H9 (cell line): ENCODE measurements around the gene WDR64. TPM values are rescaled to one million over a fixed set of nuclear protein-coding genes. Genes with fewer than 3 reads are reported as not detected.

Experiments
- DNase-seq: peaks from one replicate; pipeline ENCODE4 v3.0.0-alpha.2; 2017
- H2AFZ ChIP-seq: one replicate; pipeline ENCODE4 v1.6.1; 2013; ENCODE audit warnings: mild to moderate bottlenecking, low read length, control low read depth, moderate library complexity
- H2AK5ac ChIP-seq: 2 replicates; pipeline ENCODE4 v1.6.1; 2013; ENCODE audit warnings: low read length, control low read depth, mixed read lengths; ENCODE audit not compliant: insufficient read length
- H2BK120ac ChIP-seq: one replicate; pipeline ENCODE4 v1.6.1; 2013; ENCODE audit warnings: low read depth, mild to moderate bottlenecking, low read length, control low read depth, inconsistent platforms; ENCODE audit not compliant: poor library complexity, severe bottlenecking
- H2BK12ac ChIP-seq: 2 replicates; pipeline ENCODE4 v1.6.1; 2013; ENCODE audit warnings: low read length, control low read depth, mixed read lengths, low read depth; ENCODE audit not compliant: insufficient read length
- H2BK15ac ChIP-seq: 2 replicates; pipeline ENCODE4 v1.6.1; 2013; ENCODE audit warnings: low read depth, low read length, control low read depth
- H2BK20ac ChIP-seq: one replicate; pipeline ENCODE4 v1.6.1; 2013; ENCODE audit warnings: low read depth, mild to moderate bottlenecking, low read length, control low read depth, inconsistent platforms; ENCODE audit not compliant: poor library complexity, severe bottlenecking
- H2BK5ac ChIP-seq: 2 replicates; pipeline ENCODE4 v1.6.1; 2013; ENCODE audit warnings: low read length, control low read depth, mixed read lengths; ENCODE audit not compliant: insufficient read length
- H3K14ac ChIP-seq: 2 replicates; pipeline ENCODE4 v1.6.1; 2013; ENCODE audit warnings: low read length, control low read depth; ENCODE audit not compliant: insufficient read depth
- H3K18ac ChIP-seq: 2 replicates; pipeline ENCODE4 v1.6.1; 2013; ENCODE audit warnings: low read depth, mild to moderate bottlenecking, mixed read lengths, low read length, control low read depth; ENCODE audit not compliant: insufficient read length
- H3K23ac ChIP-seq: 2 replicates; pipeline ENCODE4 v1.6.1; 2013; ENCODE audit warnings: low read length, control low read depth, mixed read lengths, low read depth; ENCODE audit not compliant: insufficient read length
- H3K23me2 ChIP-seq: 2 replicates; pipeline ENCODE4 v1.6.1; 2013; ENCODE audit warnings: low read depth, mild to moderate bottlenecking, mixed read lengths, low read length, control low read depth; ENCODE audit not compliant: insufficient read length, poor library complexity, severe bottlenecking
- H3K27ac ChIP-seq: 2 replicates; pipeline ENCODE4 v1.5.1; 2013; ENCODE audit warnings: low read length, control low read depth, mixed read lengths, low read depth; ENCODE audit not compliant: insufficient read length
- H3K27me3 ChIP-seq: 2 replicates; pipeline ENCODE4 v1.6.1; 2013; ENCODE audit warnings: low read length, control low read depth, inconsistent platforms; ENCODE audit not compliant: insufficient read depth
- H3K4ac ChIP-seq: 2 replicates; pipeline ENCODE4 v1.6.1; 2013; ENCODE audit warnings: low read depth, mild to moderate bottlenecking, control low read depth, inconsistent platforms, low read length, moderate library complexity
- H3K4me1 ChIP-seq: 2 replicates; pipeline ENCODE4 v1.6.1; 2013; ENCODE audit warnings: low read length, control low read depth, inconsistent platforms; ENCODE audit not compliant: insufficient read depth
- H3K4me2 ChIP-seq: 2 replicates; pipeline ENCODE4 v1.6.1; 2013; ENCODE audit warnings: low read length, control low read depth, mixed read lengths; ENCODE audit not compliant: insufficient read length, insufficient read depth
- H3K56ac ChIP-seq: 2 replicates; pipeline ENCODE4 v1.6.1; 2013; ENCODE audit warnings: low read depth, mild to moderate bottlenecking, mixed read lengths, low read length, control low read depth; ENCODE audit not compliant: insufficient read length
- H3K79me1 ChIP-seq: 2 replicates; pipeline ENCODE4 v1.6.1; 2013; ENCODE audit warnings: low read depth, mild to moderate bottlenecking, moderate library complexity, low read length, control low read depth, inconsistent platforms; ENCODE audit not compliant: insufficient read depth, poor library complexity, severe bottlenecking
- H3K79me2 ChIP-seq: 2 replicates; pipeline ENCODE4 v1.6.1; 2013; ENCODE audit warnings: low read length, control low read depth, inconsistent platforms; ENCODE audit not compliant: insufficient read depth
- H3K9ac ChIP-seq: 2 replicates; pipeline ENCODE4 v1.6.1; 2013; ENCODE audit warnings: low read length, control low read depth, mixed read lengths; ENCODE audit not compliant: insufficient read length; ENCODE audit errors: extremely low read depth
- H3K9me3 ChIP-seq: one replicate; pipeline ENCODE4 v1.6.1; 2013; ENCODE audit warnings: low read depth, low read length, inconsistent platforms; ENCODE audit not compliant: control insufficient read depth
- H3T11ph ChIP-seq: one replicate; pipeline ENCODE4 v1.6.1; 2013; ENCODE audit warnings: mild to moderate bottlenecking, low read length, control low read depth, inconsistent platforms
- H4K20me1 ChIP-seq: one replicate; pipeline ENCODE4 v1.6.1; 2013; ENCODE audit not compliant: control insufficient read depth, insufficient read length, insufficient read depth
- H4K5ac ChIP-seq: 2 replicates; pipeline ENCODE4 v1.6.1; 2013; ENCODE audit warnings: low read depth, mild to moderate bottlenecking, mixed read lengths, low read length, control low read depth; ENCODE audit not compliant: insufficient read length
- H4K8ac ChIP-seq: replicated peaks from 2 replicates; pipeline ENCODE4 v1.6.1; 2013; ENCODE audit warnings: low read length, control low read depth, mixed read lengths, low read depth; ENCODE audit not compliant: insufficient read length
- H4K91ac ChIP-seq: 2 replicates; pipeline ENCODE4 v1.6.1; 2013; ENCODE audit warnings: low read depth, mild to moderate bottlenecking, moderate library complexity, mixed read lengths, low read length, control low read depth; ENCODE audit not compliant: insufficient read length
- H3K27ac Mint-ChIP-seq, 3 experiments: 2 replicates in 2 of 3; 3 replicates in 1 of 3; pipeline ENCODE4 v1.8.0; 2020 to 2021; ENCODE audit warnings: mixed read lengths in 3 of 3, mild to moderate bottlenecking in 1 of 3, moderate library complexity in 1 of 3
- H3K27me3 Mint-ChIP-seq: 2 replicates; pipeline ENCODE4 v1.8.0; 2021; ENCODE audit warnings: low read depth, mild to moderate bottlenecking, moderate library complexity, mixed read lengths
- H3K36me3 Mint-ChIP-seq, 3 experiments: 2 replicates in 2 of 3; 3 replicates in 1 of 3; pipeline ENCODE4 v1.8.0; 2020 to 2021; ENCODE audit warnings: low read depth in 3 of 3, mixed read lengths in 3 of 3; ENCODE audit not compliant: insufficient read depth in 1 of 3
- H3K4me1 Mint-ChIP-seq, 2 experiments: 2 replicates each; pipeline ENCODE4 v1.8.0; 2020; ENCODE audit warnings: mixed read lengths in 2 of 2
- H3K4me3 Mint-ChIP-seq, 2 experiments: 2 replicates in 1 of 2; 3 replicates in 1 of 2; pipeline ENCODE4 v1.8.0; 2020 to 2021; ENCODE audit warnings: mild to moderate bottlenecking in 2 of 2, mixed read lengths in 2 of 2, moderate library complexity in 1 of 2
- H3K9me3 Mint-ChIP-seq, 2 experiments: 2 replicates in 1 of 2; 3 replicates in 1 of 2; pipeline ENCODE4 v1.8.0; 2020; ENCODE audit warnings: mild to moderate bottlenecking in 2 of 2, mixed read lengths in 2 of 2, moderate library complexity in 1 of 2
- WGBS: extraction: QIAGEN DNeasy Blood & Tissue Kit; methylation state at CpG from one replicate; pipeline ENCODE4 v1.1.7; 2013; ENCODE audit warnings: missing lambda C conversion rate, low lambda C conversion rate, mixed read lengths; ENCODE audit not compliant: insufficient read length; ENCODE audit errors: extremely low coverage; 5-methylcytosine and 5-hydroxymethylcytosine counted together
- total RNA-seq: library from RNA; stranded (reverse); gene quantifications from 2 replicates; pipeline ENCODE4 v1.2.1, GENCODE V29; 2021
- TF ChIP-seq, protein P1 (sequence below): fragments of 200-600 bp; sonication (generic); conservative IDR thresholded peaks from 3 replicates; pipeline ENCODE4 v1.8.0; 2021; ENCODE audit warnings: antibody characterized with exemption, mild to moderate bottlenecking

Gene WDR64
- total RNA-seq, 1 experiment from 2014 or later: not detected

GRCh38 chr1:241787691-241788090, 135.6 kb downstream of the WDR64 start:
- Histone ChIP-seq H3K4me1 (no peaks in the 10 kb centered on the region), H2AK5ac (no peak overlapping the region)
- no peaks in the 10 kb centered on the region for H3K4me1 Mint-ChIP-seq

More at GRCh38 chr1:241787691-241788090, 135.6 kb downstream of the WDR64 start:
- Histone ChIP-seq H2BK15ac (no peak overlapping the region), H3K14ac (no peak overlapping the region), H4K5ac (no peak overlapping the region), H4K8ac (no peak overlapping the region), H4K91ac (no peak overlapping the region), H3K79me1 (no peaks in the 10 kb centered on the region), H3K79me2 (no peaks in the 10 kb centered on the region), H3K23me2 (no peaks in the 10 kb centered on the region), H2BK120ac (no peak overlapping the region), H3K4ac (no peak overlapping the region), H4K20me1 (no peaks in the 10 kb centered on the region), H3T11ph (no peak overlapping the region), H3K18ac (no peak overlapping the region), H2AFZ (no peak overlapping the region), H3K9me3 (no peaks in the 10 kb centered on the region), H3K23ac (no peak overlapping the region), H3K27ac (no peak overlapping the region), H2BK5ac (no peak overlapping the region), H3K27me3 (no peaks in the 10 kb centered on the region), H3K4me2 (no peak overlapping the region), H2BK12ac (no peak overlapping the region), H3K9ac (no peak overlapping the region), H2BK20ac (no peak overlapping the region), H3K56ac (no peak overlapping the region)
- no peak overlapping the region for H3K4me3 Mint-ChIP-seq
- no peak overlapping the region for H3K27ac Mint-ChIP-seq
- H3K36me3 Mint-ChIP-seq: no peaks in the 10 kb centered on the region
- no CpG with 5 or more reads among the region's 4 CpGs for WGBS
- DNase-seq: no peak
- no peaks in the 10 kb centered on the region; the same call in none of the 2 replicates for H3K27me3 Mint-ChIP-seq
- TF ChIP-seq, protein P1, sequence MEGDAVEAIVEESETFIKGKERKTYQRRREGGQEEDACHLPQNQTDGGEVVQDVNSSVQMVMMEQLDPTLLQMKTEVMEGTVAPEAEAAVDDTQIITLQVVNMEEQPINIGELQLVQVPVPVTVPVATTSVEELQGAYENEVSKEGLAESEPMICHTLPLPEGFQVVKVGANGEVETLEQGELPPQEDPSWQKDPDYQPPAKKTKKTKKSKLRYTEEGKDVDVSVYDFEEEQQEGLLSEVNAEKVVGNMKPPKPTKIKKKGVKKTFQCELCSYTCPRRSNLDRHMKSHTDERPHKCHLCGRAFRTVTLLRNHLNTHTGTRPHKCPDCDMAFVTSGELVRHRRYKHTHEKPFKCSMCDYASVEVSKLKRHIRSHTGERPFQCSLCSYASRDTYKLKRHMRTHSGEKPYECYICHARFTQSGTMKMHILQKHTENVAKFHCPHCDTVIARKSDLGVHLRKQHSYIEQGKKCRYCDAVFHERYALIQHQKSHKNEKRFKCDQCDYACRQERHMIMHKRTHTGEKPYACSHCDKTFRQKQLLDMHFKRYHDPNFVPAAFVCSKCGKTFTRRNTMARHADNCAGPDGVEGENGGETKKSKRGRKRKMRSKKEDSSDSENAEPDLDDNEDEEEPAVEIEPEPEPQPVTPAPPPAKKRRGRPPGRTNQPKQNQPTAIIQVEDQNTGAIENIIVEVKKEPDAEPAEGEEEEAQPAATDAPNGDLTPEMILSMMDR: no peak
- no peaks in the 10 kb centered on the region for H3K9me3 Mint-ChIP-seq
